Measurements from ENCODE around the gene PAK3. TPM values are rescaled to one million over a fixed set of nuclear protein-coding genes. Genes with fewer than 3 reads are reported as not detected.

Gene PAK3
- 0.83 and 1.2 TPM in 2 replicates for total RNA-seq

DNA sequence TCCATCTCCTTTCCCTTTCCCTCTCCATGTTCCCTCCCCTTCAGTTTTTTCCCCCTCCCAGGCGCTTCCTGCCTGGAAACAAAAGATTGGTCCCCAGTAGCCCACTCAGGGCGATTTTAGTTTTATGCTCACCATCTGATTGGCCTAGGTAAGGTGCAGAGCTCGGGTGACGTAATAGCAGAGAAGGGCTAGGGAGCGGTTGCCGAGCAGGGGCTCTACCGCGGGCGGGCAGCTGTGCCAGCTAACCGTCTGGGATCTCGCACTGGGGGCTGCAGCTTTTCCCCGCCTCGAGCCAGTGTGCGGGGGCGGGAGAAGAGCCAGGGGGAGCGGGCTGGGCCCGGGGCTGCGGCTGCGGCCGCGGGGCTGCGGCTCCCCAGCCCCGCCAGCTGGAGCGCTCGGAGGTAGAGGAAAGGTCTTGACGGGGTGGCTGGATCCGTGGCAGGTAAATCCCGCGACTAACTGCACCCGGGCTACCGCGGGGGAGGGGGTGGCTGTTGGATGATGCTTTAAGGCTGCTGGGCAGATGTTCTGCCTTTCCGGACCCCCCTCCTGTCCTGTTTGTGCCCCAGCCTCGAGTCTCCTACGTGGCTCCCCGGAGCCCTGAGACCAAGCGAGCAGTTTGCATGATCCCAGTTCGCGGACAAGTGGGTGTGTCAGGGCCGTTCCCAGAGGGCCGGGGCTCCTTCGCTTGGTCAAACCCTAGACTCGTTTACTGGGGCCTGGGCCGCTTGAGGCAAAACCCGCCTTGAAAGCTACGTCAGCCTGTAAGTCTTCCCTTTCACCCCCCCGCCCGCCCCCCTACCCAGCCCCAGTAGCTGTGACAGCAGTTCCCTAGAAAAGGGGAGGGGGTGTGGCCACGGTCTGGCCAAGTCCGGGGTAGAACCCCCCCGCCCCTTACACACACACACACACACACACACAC, at the start of gene PAK3:
Gene PAK3, plus strand, starts transcription at position 218 of the 922 bp plus-strand sequence. CDS start 26,913 bp downstream, outside the sequence.

DNA sequence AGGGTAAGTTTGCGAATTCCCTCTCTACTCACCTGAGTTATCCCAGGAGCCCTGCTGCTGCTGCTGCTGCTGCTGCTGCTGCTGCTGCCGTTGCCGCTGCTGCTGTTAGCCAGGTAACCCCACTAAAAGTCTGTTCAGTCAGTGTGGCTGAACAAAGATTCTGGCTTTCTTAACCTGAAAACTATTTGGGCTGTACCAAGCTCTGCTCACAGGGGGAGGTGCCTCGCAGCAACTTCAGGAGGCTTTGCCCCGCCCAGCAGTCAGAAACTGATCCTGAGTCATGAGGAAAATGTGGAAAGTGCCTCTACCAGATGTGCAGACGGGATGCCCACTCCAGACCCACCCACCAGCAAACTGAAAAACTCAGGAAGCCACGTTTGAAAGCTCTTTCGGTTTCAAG, 174.3 kb downstream of the PAK3 start, which contains the start of gene CAPN6:
Gene CAPN6, minus strand, starts transcription at position 145 of the 400 bp plus-strand sequence. CDS start 6,547 bp downstream, outside the sequence.

Other genes starting within 250 kb of the PAK3 start
- gene CAPN6, start 174.3 kb downstream of the PAK3 start, total RNA-seq = 0.15 TPM in 1 of 2 replicates, not detected in the other